HG02571 (cell line): ENCODE data around the gene PIK3CB.

Experiments used
- ATAC-seq: cut with Tn5 transposase; IDR thresholded peaks from one replicate; pipeline ENCODE4 v1.9.1; 2021; ENCODE audit warnings: mild to moderate bottlenecking, moderate library complexity; ENCODE audit not compliant: unreplicated experiment

PIK3CB gene

DNA sequence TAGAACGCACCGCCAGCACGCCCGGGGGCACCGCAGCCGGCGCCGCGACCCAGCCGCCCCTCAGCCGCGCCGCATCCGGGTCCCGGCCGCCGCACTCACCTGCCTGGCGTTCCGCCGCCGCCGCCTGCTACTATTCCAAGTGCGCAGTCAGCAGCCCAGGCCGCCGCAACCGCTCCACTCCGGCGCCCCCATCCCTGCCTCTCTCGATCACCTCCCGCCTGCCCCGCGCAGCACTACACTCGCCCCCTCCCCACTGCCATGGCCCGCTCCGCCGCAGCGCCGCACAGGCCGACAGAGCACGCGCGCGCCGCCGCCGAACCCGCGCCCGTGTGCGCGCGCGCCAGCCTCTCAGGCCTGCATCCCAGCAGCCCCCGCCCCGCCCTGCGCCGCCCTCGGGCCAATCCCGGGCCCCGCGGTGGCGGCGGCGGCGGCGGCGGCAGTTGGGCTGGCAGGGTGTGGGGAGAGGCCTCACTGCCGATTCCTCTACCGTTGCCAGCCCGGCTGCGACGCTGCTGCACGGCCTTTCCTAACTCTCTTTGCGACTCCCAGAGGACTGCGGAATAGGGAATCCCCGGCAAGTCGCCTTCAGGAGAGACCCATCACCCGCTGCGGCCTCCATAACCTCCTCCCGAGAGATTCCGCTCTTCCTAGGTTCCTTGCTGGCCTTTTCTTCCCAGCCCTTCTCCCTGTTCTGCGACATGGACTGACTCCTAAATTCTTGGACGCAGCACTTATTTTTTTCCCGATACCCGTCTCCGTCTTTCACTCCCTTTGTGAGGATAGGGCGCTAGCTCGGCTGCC lies at the start of gene PIK3CB:
TSS of gene PIK3CB (minus strand) at position 333 of the 801 bp plus-strand sequence. CDS start 75,585 bp downstream, outside the sequence.
- ATAC-seq, result peak; percentile 96

GRCh38 chr3:138881233-138881632 lies 46.5 kb upstream of the PIK3CB start:
- ATAC-seq, result no peak

DNA sequence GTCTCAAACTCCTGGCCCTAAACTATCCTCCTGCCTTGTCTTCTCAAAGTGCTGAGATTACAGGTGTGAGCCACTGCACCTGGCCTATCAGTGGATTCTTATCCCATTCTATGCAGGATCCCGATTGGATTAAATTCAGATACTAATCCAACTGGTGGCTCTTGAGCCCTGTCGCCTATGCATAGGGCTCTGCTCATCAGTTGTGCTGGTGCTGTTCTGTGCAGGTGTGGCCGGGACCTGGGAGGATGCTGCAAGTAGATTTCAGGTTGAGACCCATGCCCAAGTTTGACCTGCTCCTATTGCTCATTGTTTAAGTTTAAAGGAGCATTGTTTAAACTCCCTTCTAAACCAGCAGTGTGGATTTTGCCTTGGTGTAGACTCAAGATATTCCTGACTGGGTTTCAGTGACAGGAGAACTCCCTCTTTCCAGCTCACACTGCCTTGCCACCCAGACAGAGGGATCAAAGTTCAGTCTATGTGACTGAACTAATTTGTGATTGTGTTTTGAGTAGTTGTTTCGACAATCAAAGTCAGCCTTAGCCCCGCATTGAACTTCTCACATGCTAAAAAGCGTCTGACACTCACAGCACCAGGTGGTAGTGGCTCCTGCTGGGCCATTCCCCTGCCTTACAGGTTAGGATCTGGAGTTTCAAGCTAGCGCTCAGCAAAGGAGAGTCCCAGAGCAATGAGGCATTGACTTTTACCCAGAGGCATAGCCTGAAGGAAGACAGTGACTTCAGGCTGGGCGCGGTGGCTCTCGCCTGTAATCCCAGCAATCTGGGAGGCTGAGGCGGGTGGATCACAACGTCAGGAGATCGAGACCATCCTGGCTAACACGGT lies 45.0 kb upstream of the PIK3CB start:
- no peak for ATAC-seq

GRCh38 chr3:138877226-138877625 lies 42.5 kb upstream of the PIK3CB start:
- no peak for ATAC-seq

- no peak for ATAC-seq
Observed at GRCh38 chr3:138875754-138876664, 41.3 kb upstream of the PIK3CB start.

- ATAC-seq, result no peak
Observed at GRCh38 chr3:138875096-138875753, 40.5 kb upstream of the PIK3CB start.

GRCh38 chr3:138873471-138874278 lies 38.9 kb upstream of the PIK3CB start:
- ATAC-seq, result no peak

DNA sequence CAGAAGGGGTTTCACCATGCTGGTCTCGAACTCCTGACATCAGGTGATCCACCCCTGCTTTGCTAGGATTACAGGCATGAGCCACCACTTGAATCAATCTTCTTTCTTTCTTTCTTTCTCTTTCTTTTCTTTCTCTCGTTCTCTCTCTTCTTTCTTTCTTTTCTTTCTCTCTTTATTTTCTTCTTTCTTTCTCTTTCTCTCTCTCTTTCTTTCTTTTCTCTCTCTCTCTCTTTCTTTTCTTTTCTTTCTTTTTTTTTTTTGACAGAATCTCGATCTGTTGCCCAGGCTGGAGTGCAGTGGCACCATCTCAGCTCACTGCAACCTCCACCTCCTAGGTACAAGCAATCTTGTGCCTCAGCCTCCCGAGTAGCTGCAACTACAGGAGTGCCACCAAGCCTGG lies 37.9 kb upstream of the PIK3CB start:
- ATAC-seq, result no peak

DNA sequence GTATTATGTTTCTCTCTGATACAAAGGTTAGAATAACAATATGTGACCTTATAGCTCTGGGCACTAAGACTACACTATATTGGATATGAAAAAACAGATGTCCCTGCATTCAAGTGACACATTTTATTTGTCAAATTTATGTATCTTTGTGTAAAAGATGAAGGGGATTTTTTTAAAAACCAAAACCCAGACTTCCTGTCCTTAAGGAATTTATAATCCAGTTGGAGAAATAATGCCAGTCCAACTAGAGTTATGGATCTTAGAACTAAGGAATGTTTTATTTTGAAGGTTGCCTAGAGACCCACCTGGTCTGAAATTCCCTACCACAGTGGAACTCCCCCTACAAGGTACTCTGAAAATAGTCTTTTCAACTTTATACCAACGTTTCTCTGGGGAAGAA lies 33.3 kb upstream of the PIK3CB start:
- ATAC-seq, result no peak

DNA sequence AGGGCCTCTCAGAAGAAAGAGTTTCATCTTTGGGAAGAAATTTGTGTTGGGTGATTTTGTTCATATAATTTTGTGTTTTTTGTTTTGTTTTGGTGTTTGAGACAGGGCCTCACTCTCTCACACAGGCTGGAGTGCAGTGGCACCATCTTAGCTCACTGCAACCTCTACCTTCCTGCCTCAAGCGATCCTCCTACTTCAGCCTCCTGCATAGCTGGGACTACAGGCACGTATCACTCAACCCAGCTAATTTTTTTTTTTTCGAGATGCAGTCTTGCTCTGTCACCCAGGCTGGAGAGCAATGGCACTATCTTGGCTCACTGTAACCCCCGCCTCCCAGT lies 29.0 kb upstream of the PIK3CB start:
- ATAC-seq, result no peak

DNA sequence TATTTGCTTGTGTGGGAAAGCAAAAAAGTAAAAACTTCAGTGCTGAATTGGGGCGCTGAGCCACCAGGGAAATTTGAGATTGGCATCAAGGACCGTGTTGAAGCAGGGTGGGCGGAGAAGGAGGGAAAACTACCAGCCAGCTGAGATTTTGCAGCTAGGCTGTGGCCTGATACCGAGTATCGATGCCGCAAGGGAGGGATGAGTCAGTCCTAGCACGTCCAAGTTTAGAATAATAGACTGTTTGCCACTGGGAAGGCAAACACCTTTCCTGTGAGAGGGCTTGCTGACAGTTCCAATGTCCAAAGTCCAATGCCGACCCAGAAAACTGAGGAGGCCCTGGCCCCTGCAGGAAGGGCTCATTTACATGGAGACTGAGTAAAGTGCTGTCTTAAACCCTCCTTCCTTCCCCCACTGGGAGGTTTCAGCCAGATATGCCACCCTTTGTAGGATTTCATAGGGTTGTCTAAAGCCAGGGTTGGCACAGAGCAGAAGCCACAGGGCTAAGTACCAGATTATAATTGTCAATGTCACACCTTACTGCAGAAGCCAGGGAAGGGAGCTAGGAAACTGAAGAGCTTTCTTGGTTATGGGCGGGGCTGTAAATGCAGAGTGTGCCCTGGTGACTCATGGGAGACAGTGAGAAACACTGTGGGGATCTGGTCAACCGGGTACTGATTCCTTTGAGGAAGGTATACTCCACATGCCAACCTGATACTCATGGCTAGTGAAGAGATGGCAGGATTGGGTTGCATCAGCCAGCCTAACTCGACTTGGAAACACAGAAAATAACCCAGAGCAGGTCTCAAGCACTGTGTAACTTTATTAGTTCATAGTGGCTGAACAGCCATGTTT lies 28.4 kb upstream of the PIK3CB start:
- ATAC-seq, result no peak

DNA sequence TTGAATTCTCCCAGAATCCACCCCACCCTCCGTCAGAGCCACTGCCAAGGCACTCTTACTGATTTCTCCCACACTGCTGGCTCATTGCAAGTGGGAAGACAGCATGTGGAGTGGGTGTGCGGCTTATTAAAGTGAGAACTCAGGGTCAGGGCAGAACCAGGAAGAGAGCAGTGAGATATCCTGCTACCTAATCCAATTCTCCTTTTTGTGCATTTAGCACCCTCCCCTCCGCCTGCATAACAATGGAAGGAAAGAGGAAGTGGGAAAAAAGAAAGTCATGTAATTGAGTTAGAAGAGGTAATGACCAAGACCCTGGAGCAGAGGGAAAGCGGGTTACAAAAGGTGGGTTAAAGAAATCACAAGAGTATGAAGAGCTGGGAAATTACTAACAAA lies 27.8 kb upstream of the PIK3CB start:
- ATAC-seq, result no peak

DNA sequence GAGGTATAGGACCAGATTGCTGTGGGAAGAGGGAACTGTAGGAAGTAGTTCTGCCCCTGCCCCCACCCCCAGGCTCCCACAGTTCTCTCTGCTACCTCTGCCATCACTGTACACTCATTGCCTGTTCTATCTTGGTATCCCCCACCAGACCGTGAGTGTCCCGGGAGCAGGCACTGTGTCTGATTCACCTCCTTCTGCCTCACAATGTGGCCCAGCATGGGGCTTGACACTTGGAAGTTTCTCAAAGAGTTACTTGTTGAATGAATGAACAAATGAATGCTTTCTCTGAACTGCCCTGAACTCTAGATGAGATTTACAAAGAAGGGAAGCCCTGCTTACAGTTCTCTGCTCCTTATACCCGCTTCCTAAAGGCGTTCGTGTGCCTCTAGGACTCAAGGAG lies 27.1 kb upstream of the PIK3CB start:
- ATAC-seq, result no peak

GRCh38 chr3:138856799-138857198 lies 22.1 kb upstream of the PIK3CB start:
- ATAC-seq, result no peak

DNA sequence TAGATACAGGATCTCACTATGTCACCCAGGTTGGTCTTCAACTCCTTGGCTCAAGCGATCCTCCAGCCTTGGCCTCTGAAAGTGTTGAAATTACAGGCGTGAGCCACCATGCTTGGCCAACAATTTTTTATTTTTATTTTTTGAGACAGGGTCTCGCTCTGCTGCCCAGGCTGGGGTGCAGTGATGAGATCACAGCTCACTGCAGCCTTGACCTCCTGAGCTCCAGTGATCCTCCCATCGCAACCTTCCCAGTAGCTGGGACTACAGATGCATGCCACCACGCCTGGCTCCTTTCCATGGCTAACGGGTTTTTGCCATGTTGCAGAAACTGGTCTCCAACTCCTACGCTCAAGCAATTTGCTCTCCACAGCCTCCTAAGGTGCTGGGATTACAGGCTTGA lies 20.2 kb upstream of the PIK3CB start:
- ATAC-seq, result no peak

DNA sequence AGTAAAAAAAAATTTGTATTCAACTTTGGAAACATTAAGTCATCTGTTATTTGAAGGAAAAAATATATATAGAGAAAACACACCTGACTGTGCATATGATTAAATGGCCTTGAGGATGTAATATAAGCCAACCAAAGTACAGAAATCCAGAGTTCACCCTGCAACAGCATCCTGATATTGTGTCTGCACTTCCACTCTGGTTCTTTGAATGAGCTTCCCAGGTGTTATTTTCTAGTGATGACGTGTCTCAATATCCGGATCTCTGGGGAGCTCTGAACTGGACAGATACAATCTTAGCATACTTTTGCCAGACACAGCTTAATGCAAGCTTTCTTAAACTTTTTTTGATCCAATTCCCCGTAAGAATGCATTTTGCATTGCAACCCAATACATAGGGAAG lies 19.5 kb upstream of the PIK3CB start:
- no peak for ATAC-seq

- no peak for ATAC-seq
Observed at GRCh38 chr3:138850151-138850550, 15.4 kb upstream of the PIK3CB start.

DNA sequence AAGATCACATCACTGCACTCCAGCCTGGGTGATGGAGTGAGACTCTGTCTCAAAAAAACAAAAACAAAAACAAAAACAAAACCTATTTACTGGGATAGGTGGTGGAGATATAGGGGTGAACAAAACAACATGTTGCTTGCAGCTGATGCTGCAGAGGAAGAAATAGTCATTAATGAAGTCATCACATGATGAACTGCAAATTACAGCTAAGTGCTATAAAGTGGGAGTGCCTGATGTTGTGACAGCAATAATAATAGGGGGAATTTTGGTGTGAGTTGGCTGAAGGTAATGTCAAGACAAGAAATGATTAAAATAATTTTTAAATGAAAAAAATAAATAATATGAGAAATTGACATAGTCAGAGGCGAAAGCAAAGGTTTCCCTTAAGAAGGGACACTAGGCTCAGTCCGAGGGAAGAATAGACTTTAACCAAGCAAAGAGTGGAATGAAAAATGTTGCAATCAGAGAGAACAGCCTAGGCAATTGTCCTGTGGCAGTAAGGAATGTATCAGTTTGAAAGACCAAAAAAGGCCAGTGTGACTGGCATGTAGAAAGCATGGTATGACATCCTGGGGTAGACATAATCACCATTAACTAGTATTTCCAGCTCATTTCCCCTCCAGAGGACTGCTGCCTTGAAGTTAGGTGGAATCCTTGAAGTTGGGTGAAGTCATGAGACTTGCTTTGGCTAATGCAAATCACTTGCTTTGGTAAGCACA lies 14.7 kb upstream of the PIK3CB start:
- ATAC-seq, result no peak
